ENCODE measurements around the gene GRK4.
"Not testable (repeated sequence)": the region's sequence is repeated elsewhere in the genome, so short reads cannot be mapped to it uniquely, and the experiment has no call there.

The GRK4 gene

GRCh38 chr4:3039706-3040366 is 76.5 kb downstream of the GRK4 start:
- no peak for DNase-seq (ENCODE audit: low read depth in 2 of 2)

GRCh38 chr4:3040452-3041191 is 77.3 kb downstream of the GRK4 start:
- no peak for DNase-seq (ENCODE audit: low read depth in 2 of 2)

- DNase-seq (ENCODE audit: low read depth in 2 of 2) = no peak
These were observed 78.1 kb downstream of the GRK4 start for GRCh38 chr4:3041192-3042142.

- no peak for DNase-seq (ENCODE audit: low read depth in 2 of 2)
These were observed 78.9 kb downstream of the GRK4 start for GRCh38 chr4:3042226-3042625.

GRCh38 chr4:3043282-3044020 is 80.1 kb downstream of the GRK4 start:
- DNase-seq (ENCODE audit: low read depth in 2 of 2) = no peak

- DNase-seq (ENCODE audit: low read depth in 2 of 2) = peak; percentile 43 to 56
These were observed 81.8 kb downstream of the GRK4 start for GRCh38 chr4:3044870-3045819.

GRCh38 chr4:3046162-3046561 is 82.8 kb downstream of the GRK4 start:
- no peak for DNase-seq (ENCODE audit: low read depth in 2 of 2)

- DNase-seq (ENCODE audit: low read depth in 2 of 2) = no peak
These were observed 83.3 kb downstream of the GRK4 start for GRCh38 chr4:3046623-3047022.

GRCh38 chr4:3047464-3048286 is 84.3 kb downstream of the GRK4 start:
- peak; percentile 32 for DNase-seq (ENCODE audit: low read depth in 2 of 2)

GRCh38 chr4:3051141-3051897 is 87.9 kb downstream of the GRK4 start:
- DNase-seq (ENCODE audit: low read depth in 2 of 2) = not testable (repeated sequence)

GRCh38 chr4:3054169-3054759 is 90.9 kb downstream of the GRK4 start:
- no peak for DNase-seq (ENCODE audit: low read depth in 2 of 2)

- DNase-seq (ENCODE audit: low read depth in 2 of 2) = no peak
These were observed 96.6 kb downstream of the GRK4 start for GRCh38 chr4:3059943-3060342.

GRCh38 chr4:3060946-3061345 is 97.6 kb downstream of the GRK4 start:
- no peak for DNase-seq (ENCODE audit: low read depth in 2 of 2)

GRCh38 chr4:3062471-3062870 is 99.1 kb downstream of the GRK4 start:
- no peak for DNase-seq (ENCODE audit: low read depth in 2 of 2)

- no peak for DNase-seq (ENCODE audit: low read depth in 2 of 2)
These were observed 102.2 kb downstream of the GRK4 start for GRCh38 chr4:3065551-3065950.

- DNase-seq (ENCODE audit: low read depth in 2 of 2) = no peak
These were observed 103.5 kb downstream of the GRK4 start for GRCh38 chr4:3066836-3067400.

- DNase-seq (ENCODE audit: low read depth in 2 of 2) = no peak
These were observed 104.2 kb downstream of the GRK4 start for GRCh38 chr4:3067473-3068001.

GRCh38 chr4:3069661-3070199 is 106.4 kb downstream of the GRK4 start:
- no peak for DNase-seq (ENCODE audit: low read depth in 2 of 2)

Measured in stimulated activated CD8-positive, alpha-beta memory T cell treated with anti-CD3 and anti-CD28 coated beads, Interleukin-7, amount 100 ng/mL, for 1 hour (primary cell).